IPS-18a (cell line): ENCODE results near the gene ZNF385A.

Experiments used
- H3K27ac ChIP-seq: one replicate; pipeline ENCODE4 v1.5.1; 2013; ENCODE audit warnings: low read length
- H3K27me3 ChIP-seq: one replicate; pipeline ENCODE4 v1.6.1; 2013; ENCODE audit warnings: mild to moderate bottlenecking, low read length; ENCODE audit not compliant: control insufficient read depth, insufficient read depth
- H3K36me3 ChIP-seq: one replicate; pipeline ENCODE4 v1.6.1; 2013; ENCODE audit warnings: low read depth, low read length; ENCODE audit not compliant: control insufficient read depth
- H3K4me1 ChIP-seq: one replicate; pipeline ENCODE4 v1.6.1; 2013; ENCODE audit warnings: low read depth, low read length; ENCODE audit not compliant: control insufficient read depth
- H3K4me3 ChIP-seq: one replicate; pipeline ENCODE4 v1.5.1; 2013; ENCODE audit warnings: low read length
- H3K9ac ChIP-seq: one replicate; pipeline ENCODE4 v1.6.1; 2013; ENCODE audit warnings: mild to moderate bottlenecking, low read length, moderate library complexity
- H3K9me3 ChIP-seq: one replicate; pipeline ENCODE4 v1.6.1; 2013; ENCODE audit warnings: low read depth, low read length; ENCODE audit not compliant: control insufficient read depth

ZNF385A gene, protein sequence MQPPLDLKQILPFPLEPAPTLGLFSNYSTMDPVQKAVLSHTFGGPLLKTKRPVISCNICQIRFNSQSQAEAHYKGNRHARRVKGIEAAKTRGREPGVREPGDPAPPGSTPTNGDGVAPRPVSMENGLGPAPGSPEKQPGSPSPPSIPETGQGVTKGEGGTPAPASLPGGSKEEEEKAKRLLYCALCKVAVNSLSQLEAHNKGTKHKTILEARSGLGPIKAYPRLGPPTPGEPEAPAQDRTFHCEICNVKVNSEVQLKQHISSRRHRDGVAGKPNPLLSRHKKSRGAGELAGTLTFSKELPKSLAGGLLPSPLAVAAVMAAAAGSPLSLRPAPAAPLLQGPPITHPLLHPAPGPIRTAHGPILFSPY

DNA sequence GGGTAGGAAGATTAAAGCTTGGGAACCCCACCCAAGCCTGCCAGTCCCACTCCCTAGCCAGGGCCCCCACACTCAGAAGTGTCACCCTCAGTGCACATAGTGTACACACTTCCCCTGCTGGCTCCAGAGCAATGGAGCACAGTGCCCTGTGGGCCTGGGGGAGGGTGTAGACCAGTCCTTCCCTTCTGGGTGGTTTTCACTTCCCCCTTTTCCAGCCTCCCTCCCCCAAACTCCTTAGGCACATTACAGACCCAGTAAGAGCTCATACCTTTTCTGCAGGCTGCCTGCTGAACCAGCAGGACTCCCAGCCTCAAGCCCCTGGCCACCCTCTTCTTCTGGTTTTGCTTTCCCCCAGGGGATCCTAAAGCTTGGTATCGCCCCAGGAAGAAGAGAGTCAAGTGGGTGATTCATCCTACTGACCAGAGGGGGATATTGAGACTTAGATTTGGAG is at the start of gene ZNF385A:
Gene ZNF385A (minus strand): TSS at position 143 of the 451 bp plus-strand sequence. CDS start 219 bp downstream, outside the sequence.
- H3K4me3 ChIP-seq, result peak within 1 kb of the TSS; percentile 36
- H3K9ac ChIP-seq, result no peak within 1 kb of the TSS

GRCh38 chr12:54432815-54433164 is 48.3 kb upstream of the ZNF385A start:
- Histone ChIP-seq H3K4me1 (peaks cover 24% of the 10 kb centered on the region), H3K27me3 (peaks cover 77% of the 10 kb centered on the region), H3K9ac (no peak overlapping the region), H3K27ac (no peak overlapping the region), H3K9me3 (no peaks in the 10 kb centered on the region), H3K36me3 (no peaks in the 10 kb centered on the region), H3K4me3 (no peak overlapping the region)

More for the DNA sequence above, at the start of gene ZNF385A:
- H3K27ac ChIP-seq, result no peak within 1 kb of the TSS
- no peaks in the 10 kb centered on the region for H3K36me3 ChIP-seq
- H3K4me1 ChIP-seq, result peaks cover 57% of the 10 kb centered on the region
- H3K9me3 ChIP-seq, result no peaks in the 10 kb centered on the region
- H3K27me3 ChIP-seq, result no peaks in the 10 kb centered on the region

GRCh38 chr12:54431911-54432814 is 47.6 kb upstream of the ZNF385A start:
- Histone ChIP-seq H3K27ac (no peak overlapping the region), H3K4me1 (peaks cover 24% of the 10 kb centered on the region), H3K27me3 (peaks cover 81% of the 10 kb centered on the region), H3K4me3 (peak overlapping the region; percentile 23), H3K36me3 (no peaks in the 10 kb centered on the region), H3K9me3 (no peaks in the 10 kb centered on the region), H3K9ac (no peak overlapping the region)

- H3K27me3 ChIP-seq, result peaks cover 83% of the 10 kb centered on the region
- no peak overlapping the region for H3K27ac ChIP-seq
- H3K9ac ChIP-seq, result no peak overlapping the region
These were observed 46.0 kb upstream of the ZNF385A start for GRCh38 chr12:54430471-54431069.

DNA sequence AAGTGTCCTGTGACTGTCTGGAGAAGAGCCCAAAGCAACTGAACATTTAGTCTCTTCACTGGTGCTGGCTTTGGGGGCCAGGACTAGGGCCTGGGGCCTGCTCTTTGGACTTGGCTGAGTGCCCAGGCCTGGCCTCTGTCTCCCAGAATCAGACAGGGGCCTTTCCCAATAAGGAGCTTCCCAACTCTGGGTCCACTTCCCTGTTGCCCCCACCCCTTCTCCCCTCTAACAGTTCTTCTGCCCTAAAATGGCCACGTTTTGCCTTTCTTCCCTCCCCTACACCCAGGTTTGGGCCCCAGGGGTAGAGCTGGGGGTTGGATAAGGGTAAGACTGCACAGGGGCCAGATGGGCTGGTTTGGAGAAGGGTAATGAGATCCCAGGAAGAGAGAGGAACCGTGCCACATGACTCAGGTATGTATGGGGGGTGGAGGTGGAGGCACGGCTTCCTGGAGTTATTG is 44.5 kb upstream of the ZNF385A start:
- Histone ChIP-seq H3K9ac (no peak overlapping the region), H3K27me3 (peaks cover 86% of the 10 kb centered on the region), H3K27ac (no peak overlapping the region), H3K4me1 (peaks cover 24% of the 10 kb centered on the region), H3K4me3 (no peak overlapping the region), H3K36me3 (no peaks in the 10 kb centered on the region), H3K9me3 (no peaks in the 10 kb centered on the region)

More at GRCh38 chr12:54430471-54431069, 46.0 kb upstream of the ZNF385A start:
- Histone ChIP-seq H3K4me1 (peaks cover 24% of the 10 kb centered on the region), H3K4me3 (no peak overlapping the region), H3K36me3 (no peaks in the 10 kb centered on the region), H3K9me3 (no peaks in the 10 kb centered on the region)

DNA sequence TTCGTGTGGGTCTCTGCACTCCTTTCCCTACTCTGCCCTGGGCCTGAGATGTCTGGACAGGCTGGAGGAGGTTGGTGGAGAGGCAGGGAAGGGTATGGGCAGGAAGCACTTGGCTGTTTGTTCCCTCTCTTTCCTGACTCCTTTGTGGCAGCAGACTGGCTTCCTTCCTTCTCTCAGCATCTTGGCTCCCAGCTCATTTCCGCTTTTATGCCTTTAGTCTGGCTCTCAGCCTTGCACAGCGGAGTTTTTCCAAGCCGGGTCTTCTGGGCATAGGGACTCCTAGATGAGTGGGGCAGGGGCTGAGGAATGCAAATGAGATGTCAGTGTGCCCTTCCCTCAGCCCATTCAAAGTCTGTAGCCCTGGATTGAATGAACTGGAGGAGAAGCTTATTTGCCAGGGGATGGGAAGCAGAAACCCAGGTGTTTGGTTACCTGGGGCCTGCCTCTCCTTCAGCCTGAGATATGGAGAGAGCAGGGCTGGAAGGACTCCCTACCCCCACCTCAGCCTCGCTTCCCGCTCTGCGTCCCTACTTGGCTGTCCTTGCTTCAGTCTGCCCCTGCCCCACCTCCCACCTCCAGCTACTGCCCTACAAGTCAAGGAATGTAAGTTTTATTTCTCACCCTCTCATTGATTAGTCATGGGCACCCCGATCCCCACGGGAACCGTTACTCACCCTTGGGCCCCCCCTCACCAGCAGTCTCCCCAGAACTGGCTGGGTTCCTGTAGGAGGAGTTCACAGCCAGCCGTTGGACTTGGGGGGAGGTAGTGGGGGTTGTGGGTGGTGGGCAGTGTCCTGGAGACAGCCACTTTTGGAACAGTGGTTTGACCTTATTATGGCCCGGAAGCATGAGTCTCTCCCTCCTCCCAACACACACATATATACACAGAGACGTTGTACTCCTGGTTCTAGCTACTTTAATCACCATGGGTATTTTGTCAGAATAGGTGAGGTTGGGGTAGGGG is 43.8 kb upstream of the ZNF385A start:
- Histone ChIP-seq H3K4me1 (peaks cover 24% of the 10 kb centered on the region), H3K9me3 (no peaks in the 10 kb centered on the region), H3K9ac (no peak overlapping the region), H3K27me3 (peaks cover 89% of the 10 kb centered on the region), H3K36me3 (no peaks in the 10 kb centered on the region), H3K4me3 (no peak overlapping the region), H3K27ac (no peak overlapping the region)

GRCh38 chr12:54427106-54427505 is 42.6 kb upstream of the ZNF385A start:
- no peaks in the 10 kb centered on the region for H3K36me3 ChIP-seq
- no peaks in the 10 kb centered on the region for H3K9me3 ChIP-seq
- no peak overlapping the region for H3K4me3 ChIP-seq
- no peak overlapping the region for H3K9ac ChIP-seq
- peaks cover 18% of the 10 kb centered on the region for H3K4me1 ChIP-seq
- H3K27ac ChIP-seq, result no peak overlapping the region
- H3K27me3 ChIP-seq, result peaks cover 86% of the 10 kb centered on the region

DNA sequence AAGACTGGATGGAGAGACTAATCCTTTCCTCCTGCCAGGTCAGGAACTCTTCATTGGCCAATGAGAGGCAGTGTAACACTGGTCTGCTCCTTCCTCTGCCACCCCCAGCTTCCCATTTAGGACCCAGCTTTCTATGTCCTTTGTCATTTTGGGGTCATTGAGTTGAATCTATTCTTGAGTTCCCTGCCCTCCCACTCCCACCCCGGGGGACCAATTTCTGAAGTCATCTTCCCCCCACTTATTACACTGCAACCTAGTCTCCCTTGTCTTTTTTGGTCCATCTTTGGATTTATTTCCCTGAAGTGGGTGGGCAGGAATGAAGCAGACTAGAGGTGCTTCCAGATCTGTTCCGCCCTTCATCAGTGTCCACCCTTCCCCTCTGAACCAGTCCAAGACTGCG is 42.2 kb upstream of the ZNF385A start:
- Histone ChIP-seq H3K36me3 (no peaks in the 10 kb centered on the region), H3K27ac (no peak overlapping the region), H3K9me3 (no peaks in the 10 kb centered on the region), H3K27me3 (peaks cover 86% of the 10 kb centered on the region), H3K9ac (no peak overlapping the region), H3K4me1 (peaks cover 16% of the 10 kb centered on the region), H3K4me3 (no peak overlapping the region)

DNA sequence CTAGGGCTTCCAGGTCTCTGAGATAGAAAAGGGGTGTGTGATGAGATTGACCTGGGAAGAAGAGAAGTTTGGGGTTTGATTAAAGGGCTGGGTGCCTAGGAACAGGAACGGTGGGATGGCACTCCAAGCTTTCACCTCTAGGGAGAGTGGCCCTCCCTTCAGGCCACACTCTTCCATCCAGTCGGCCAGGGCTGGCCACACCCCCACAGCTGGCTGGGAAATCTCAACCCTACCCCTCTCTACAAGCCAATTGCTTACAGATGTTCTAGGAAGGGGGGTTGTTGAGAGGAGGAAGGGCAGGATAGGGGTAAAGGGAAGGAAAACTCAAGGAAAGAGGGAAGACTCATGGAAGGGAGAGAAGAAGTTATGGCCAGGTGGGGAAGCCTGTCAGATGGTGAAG is 41.2 kb upstream of the ZNF385A start:
- Histone ChIP-seq H3K4me3 (no peak overlapping the region), H3K36me3 (no peaks in the 10 kb centered on the region), H3K27me3 (peaks cover 82% of the 10 kb centered on the region), H3K27ac (no peak overlapping the region), H3K4me1 (peaks cover 19% of the 10 kb centered on the region), H3K9me3 (no peaks in the 10 kb centered on the region), H3K9ac (no peak overlapping the region)

GRCh38 chr12:54424224-54424623 is 39.7 kb upstream of the ZNF385A start:
- Histone ChIP-seq H3K27ac (no peak overlapping the region), H3K9ac (no peak overlapping the region), H3K27me3 (peaks cover 82% of the 10 kb centered on the region), H3K9me3 (no peaks in the 10 kb centered on the region), H3K4me3 (no peak overlapping the region), H3K36me3 (no peaks in the 10 kb centered on the region), H3K4me1 (peaks cover 33% of the 10 kb centered on the region)
